Measurements from ENCODE around the gene RPL22. TPM values are rescaled to one million over a fixed set of nuclear protein-coding genes. Genes with fewer than 3 reads are reported as not detected.

The RPL22 gene
- total RNA-seq, 1 experiment from 2014 or later, result 309 TPM

GRCh38 chr1:6211731-6212130, 12.3 kb upstream of the RPL22 start:
- no peak for TF ChIP-seq TCF7L2 (IDR thresholded peaks at IDR 0.05; ENCODE audit: low read depth, low read length)
- TF ChIP-seq, protein P1, sequence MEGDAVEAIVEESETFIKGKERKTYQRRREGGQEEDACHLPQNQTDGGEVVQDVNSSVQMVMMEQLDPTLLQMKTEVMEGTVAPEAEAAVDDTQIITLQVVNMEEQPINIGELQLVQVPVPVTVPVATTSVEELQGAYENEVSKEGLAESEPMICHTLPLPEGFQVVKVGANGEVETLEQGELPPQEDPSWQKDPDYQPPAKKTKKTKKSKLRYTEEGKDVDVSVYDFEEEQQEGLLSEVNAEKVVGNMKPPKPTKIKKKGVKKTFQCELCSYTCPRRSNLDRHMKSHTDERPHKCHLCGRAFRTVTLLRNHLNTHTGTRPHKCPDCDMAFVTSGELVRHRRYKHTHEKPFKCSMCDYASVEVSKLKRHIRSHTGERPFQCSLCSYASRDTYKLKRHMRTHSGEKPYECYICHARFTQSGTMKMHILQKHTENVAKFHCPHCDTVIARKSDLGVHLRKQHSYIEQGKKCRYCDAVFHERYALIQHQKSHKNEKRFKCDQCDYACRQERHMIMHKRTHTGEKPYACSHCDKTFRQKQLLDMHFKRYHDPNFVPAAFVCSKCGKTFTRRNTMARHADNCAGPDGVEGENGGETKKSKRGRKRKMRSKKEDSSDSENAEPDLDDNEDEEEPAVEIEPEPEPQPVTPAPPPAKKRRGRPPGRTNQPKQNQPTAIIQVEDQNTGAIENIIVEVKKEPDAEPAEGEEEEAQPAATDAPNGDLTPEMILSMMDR (IDR thresholded peaks at IDR 0.05), result no peak
- in situ Hi-C loops (cut with HindIII; ENCODE audit: low pct_unique_long_range_greater_than_20kb, low sequenced_read_pairs) (no loop called here), intact Hi-C loops (cut with micrococcal nuclease; ENCODE audit: unreplicated experiment) (no loop called here)
- DNase-seq (ENCODE audit: low read depth, low spot score), result no peak
- Histone ChIP-seq H3K9me3 (ENCODE audit: control insufficient read depth, insufficient read depth, low read depth, low read length) (no peaks in the 10 kb centered on the region), H3K4me3 (ENCODE audit: low read depth in 2 of 2, low read length in 2 of 2) (no peak overlapping the region), H3K27me3 (ENCODE audit: control insufficient read depth, insufficient read depth, low read length) (no peaks in the 10 kb centered on the region), H3K4me1 (ENCODE audit: control insufficient read depth, insufficient read depth, low read length) (peaks cover 5% of the 10 kb centered on the region), H3K27ac (ENCODE audit: low read length) (no peak overlapping the region), H3K36me3 (ENCODE audit: control insufficient read depth, insufficient read depth, low read length) (no peaks in the 10 kb centered on the region)
- no TSS peak for BruUV-seq (replicated peaks)
- ATAC-seq, result no peak
- POLR2A ChIA-PET, result no interaction called here
- CTCF ChIA-PET, result no interaction called here

GRCh38 chr1:6210591-6211355, 11.4 kb upstream of the RPL22 start:
- no TSS peak for BruUV-seq (replicated peaks)
- no peaks in the 10 kb centered on the region; the same call in 1 of the 2 replicates for H3K36me3 ChIP-seq (ENCODE audit: control insufficient read depth, insufficient read depth, low read length)
- ChIA-PET POLR2A (no interaction called here), CTCF (no interaction called here)
- H3K4me1 ChIP-seq (ENCODE audit: control insufficient read depth, insufficient read depth, low read length), result peaks cover 5% of the 10 kb centered on the region
- DNase-seq (ENCODE audit: low read depth, low spot score), result no peak
- intact Hi-C loops (cut with micrococcal nuclease; ENCODE audit: unreplicated experiment) (no loop called here), in situ Hi-C loops (cut with HindIII; ENCODE audit: low pct_unique_long_range_greater_than_20kb, low sequenced_read_pairs) (no loop called here)
- no peaks in the 10 kb centered on the region for H3K9me3 ChIP-seq (ENCODE audit: control insufficient read depth, insufficient read depth, low read depth, low read length)
- H3K27ac ChIP-seq (ENCODE audit: low read length), result no peak overlapping the region
- ATAC-seq, result no peak
- TF ChIP-seq POLR2AphosphoS5 (IDR thresholded peaks at IDR 0.05; ENCODE audit: low read depth, low read length) (no peak), REST (IDR thresholded peaks at IDR 0.05; ENCODE audit: insufficient read depth in 1 of 2, low read depth in 2 of 2, low read length in 1 of 2) (no peak), TCF7L2 (IDR thresholded peaks at IDR 0.05; ENCODE audit: low read depth, low read length) (no peak), SIN3A (IDR thresholded peaks at IDR 0.05; ENCODE audit: borderline replicate concordance, insufficient read depth, low read depth, low read length) (no peak)
- TF ChIP-seq, protein P1 (IDR thresholded peaks at IDR 0.05), result no peak
- no peak overlapping the region for H3K4me3 ChIP-seq (ENCODE audit: low read depth in 2 of 2, low read length in 2 of 2)
- no peaks in the 10 kb centered on the region for H3K27me3 ChIP-seq (ENCODE audit: control insufficient read depth, insufficient read depth, low read length)

Data from Panc1 (cell line).